Measurements from ENCODE around the gene BMP7.

- TF ChIP-seq CTCF (conservative IDR thresholded peaks at IDR 0.05; ENCODE audit: low read length) (no peak), EZH2phosphoT487 (IDR thresholded peaks at IDR 0.05; ENCODE audit: borderline replicate concordance) (no peak)
Measured at GRCh38 chr20:57291694-57292093, 25.3 kb upstream of the BMP7 start.
